Stimulated activated CD8-positive, alpha-beta memory T cell treated with anti-CD3 and anti-CD28 coated beads, Interleukin-12 subunit alpha, Interleukin-12 subunit beta, amount 100 ng/mL, for 1 hour (primary cell): ENCODE data around the gene RC3H2.

Experiments
- DNase-seq: peaks from one replicate; pipeline ENCODE4 v3.0.0-alpha.2; 2020; ENCODE audit warnings: low read depth

RC3H2 gene

GRCh38 chr9:122904823-122905710 lies at the start of gene RC3H2:
Gene RC3H2, minus strand, starts transcription at chr9:122905359. Its CDS starts 7,850 bp downstream, at chr9:122897509.
- DNase-seq = peak; percentile 91

GRCh38 chr9:122954253-122954691 lies 49.1 kb upstream of the RC3H2 start:
- DNase-seq = no peak

- DNase-seq = no peak
These were observed 45.9 kb upstream of the RC3H2 start for GRCh38 chr9:122951056-122951455.

- no peak for DNase-seq
These were observed 45.1 kb upstream of the RC3H2 start for GRCh38 chr9:122950263-122950662.

GRCh38 chr9:122949696-122950095 lies 44.5 kb upstream of the RC3H2 start:
- no peak for DNase-seq

- DNase-seq = no peak
These were observed 43.2 kb upstream of the RC3H2 start for GRCh38 chr9:122948313-122948712.

GRCh38 chr9:122946461-122947005 lies 41.4 kb upstream of the RC3H2 start:
- no peak for DNase-seq

- DNase-seq = no peak
These were observed 40.1 kb upstream of the RC3H2 start for GRCh38 chr9:122944960-122945888.

GRCh38 chr9:122941582-122942234 lies 36.5 kb upstream of the RC3H2 start:
- no peak for DNase-seq

- DNase-seq = peak; percentile 98
These were observed 35.8 kb upstream of the RC3H2 start, which contains the start of gene RABGAP1 for GRCh38 chr9:122940749-122941581. Gene RABGAP1, plus strand, starts transcription at chr9:122941020. Its CDS starts 16,040 bp downstream, at chr9:122957060.

- DNase-seq = no peak
These were observed 35.2 kb upstream of the RC3H2 start for GRCh38 chr9:122940454-122940748.

- DNase-seq = no peak
These were observed 34.4 kb upstream of the RC3H2 start for GRCh38 chr9:122939601-122940000.

- DNase-seq = no peak
These were observed 31.7 kb upstream of the RC3H2 start for GRCh38 chr9:122936883-122937282.

- DNase-seq = no peak
These were observed 31.3 kb upstream of the RC3H2 start for GRCh38 chr9:122936464-122936863.

- DNase-seq = peak; percentile 85
These were observed 26.3 kb upstream of the RC3H2 start, which contains the start of gene ZBTB26 for GRCh38 chr9:122931226-122932121. Gene ZBTB26, minus strand, starts transcription at chr9:122931512. Its CDS starts 11,578 bp downstream, at chr9:122919934.

- no peak for DNase-seq
These were observed 25.5 kb upstream of the RC3H2 start for GRCh38 chr9:122930541-122931225.

GRCh38 chr9:122929796-122930354 lies 24.7 kb upstream of the RC3H2 start:
- DNase-seq = no peak

GRCh38 chr9:122923947-122924346 lies 18.8 kb upstream of the RC3H2 start:
- DNase-seq = no peak

- DNase-seq = no peak
These were observed 17.6 kb upstream of the RC3H2 start for GRCh38 chr9:122922713-122923112.
